ENCODE measurements around the gene TTC21A. TPM values are rescaled to one million over a fixed set of nuclear protein-coding genes. Genes with fewer than 3 reads are reported as not detected.
A peak's percentile ranks its signal among the peaks of the same experiment; 100 is the strongest.

TTC21A gene
- total RNA-seq, 1 donor from 2014 or later: 1.1 TPM

GRCh38 chr3:39140341-39140971, 33.0 kb downstream of the TTC21A start:
- DNase-seq (ENCODE audit: low read depth) (peak; percentile 66), FAIRE-seq (peak; percentile 55)
- no peak for TF ChIP-seq CTCF (IDR thresholded peaks at IDR 0.05; ENCODE audit: insufficient read depth, low read length, severe bottlenecking)
- Histone ChIP-seq H3K4me3 (ENCODE audit: low read depth, low read length) (no peak overlapping the region), H3K27me3 (ENCODE audit: control insufficient read depth, insufficient read depth, low read length) (no peaks in the 10 kb centered on the region), H3K36me3 (ENCODE audit: control insufficient read depth, insufficient read depth, low read length) (peaks cover 20% of the 10 kb centered on the region)

- no peak for TF ChIP-seq CTCF (IDR thresholded peaks at IDR 0.05; ENCODE audit: insufficient read depth, low read length, severe bottlenecking)
- peaks cover 25% of the 10 kb centered on the region for H3K36me3 ChIP-seq (ENCODE audit: control insufficient read depth, insufficient read depth, low read length)
- FAIRE-seq: no peak
- DNase-seq (ENCODE audit: low read depth): peak; percentile 85
- H3K4me3 ChIP-seq (ENCODE audit: low read depth, low read length): no peak overlapping the region
- no peaks in the 10 kb centered on the region for H3K27me3 ChIP-seq (ENCODE audit: control insufficient read depth, insufficient read depth, low read length)
Observed at GRCh38 chr3:39141171-39141995, 33.9 kb downstream of the TTC21A start.

GRCh38 chr3:39142067-39142466, 34.6 kb downstream of the TTC21A start:
- Histone ChIP-seq H3K27me3 (ENCODE audit: control insufficient read depth, insufficient read depth, low read length) (no peaks in the 10 kb centered on the region), H3K4me3 (ENCODE audit: low read depth, low read length) (no peak overlapping the region), H3K36me3 (ENCODE audit: control insufficient read depth, insufficient read depth, low read length) (peaks cover 27% of the 10 kb centered on the region)
- FAIRE-seq (no peak), DNase-seq (ENCODE audit: low read depth) (no peak)
- TF ChIP-seq CTCF (IDR thresholded peaks at IDR 0.05; ENCODE audit: insufficient read depth, low read length, severe bottlenecking): no peak

- no peak for FAIRE-seq
- Histone ChIP-seq H3K36me3 (ENCODE audit: control insufficient read depth, insufficient read depth, low read length) (peaks cover 27% of the 10 kb centered on the region), H3K4me3 (ENCODE audit: low read depth, low read length) (no peak overlapping the region), H3K27me3 (ENCODE audit: control insufficient read depth, insufficient read depth, low read length) (no peaks in the 10 kb centered on the region)
- no peak for DNase-seq (ENCODE audit: low read depth)
- no peak for TF ChIP-seq CTCF (IDR thresholded peaks at IDR 0.05; ENCODE audit: insufficient read depth, low read length, severe bottlenecking)
Observed at GRCh38 chr3:39143051-39143885, 35.8 kb downstream of the TTC21A start.

DNA sequence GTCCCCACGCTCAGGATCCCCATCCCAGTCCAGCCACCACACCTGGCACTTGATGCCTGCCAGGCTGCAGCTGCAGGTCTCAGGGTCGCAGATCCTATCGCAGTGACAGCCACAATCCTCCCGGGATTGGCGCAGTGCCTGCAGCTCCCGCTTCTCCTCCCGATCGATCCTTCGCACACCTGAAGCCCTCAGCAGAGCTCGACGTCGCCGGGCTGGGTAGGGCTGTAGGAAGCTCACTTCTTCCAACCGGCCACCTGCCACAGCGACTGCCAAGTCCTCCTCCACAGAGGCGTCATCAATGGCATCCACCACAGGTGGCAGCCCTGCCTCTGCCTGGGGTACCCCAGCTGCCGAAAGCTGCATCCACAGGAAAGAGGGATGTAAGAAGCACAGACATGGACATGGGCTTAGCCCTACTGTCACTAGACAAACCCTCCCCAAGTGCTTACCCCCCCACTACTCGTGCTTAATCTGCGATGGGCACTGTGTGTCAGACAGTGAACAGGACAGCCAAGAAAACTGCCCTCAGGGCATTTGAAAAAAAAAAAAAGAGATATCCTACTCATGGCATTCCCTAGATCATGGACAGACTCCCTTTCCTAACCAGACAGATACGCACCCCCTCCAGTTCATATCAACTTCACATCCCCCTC, 36.7 kb downstream of the TTC21A start:
- DNase-seq (ENCODE audit: low read depth): no peak
- FAIRE-seq: no peak
- H3K4me3 ChIP-seq (ENCODE audit: low read depth, low read length): no peak overlapping the region
- peaks cover 27% of the 10 kb centered on the region for H3K36me3 ChIP-seq (ENCODE audit: control insufficient read depth, insufficient read depth, low read length)
- no peaks in the 10 kb centered on the region for H3K27me3 ChIP-seq (ENCODE audit: control insufficient read depth, insufficient read depth, low read length)
- TF ChIP-seq CTCF (IDR thresholded peaks at IDR 0.05; ENCODE audit: insufficient read depth, low read length, severe bottlenecking): no peak
